GM23338 (cell line): ENCODE results near the gene MAP4K4. TPM values are rescaled to one million over a fixed set of nuclear protein-coding genes. Genes with fewer than 3 reads are reported as not detected.

Experiments
- ATAC-seq: fragments of 200-7000 bp; cut with Tn5 transposase; 3 replicates; pipeline ENCODE4 v1.9.1; 2020
- DNase-seq: peaks from one replicate; pipeline ENCODE4 v3.0.0-alpha.2; 2015; ENCODE audit warnings: low spot score
- H2AFZ ChIP-seq: fragments of 200-600 bp; sonication (generic); 2 replicates; pipeline ENCODE4 v1.8.0; 2016; ENCODE audit warnings: antibody characterized with exemption, mild to moderate bottlenecking, moderate library complexity
- H3F3A ChIP-seq: fragments of 200-600 bp; sonication (generic); replicated peaks from 2 replicates; pipeline ENCODE4 v1.8.0; 2017; ENCODE audit warnings: antibody characterized with exemption, mixed run types, low read depth
- H3K27ac ChIP-seq: fragments of 200-600 bp; sonication (generic); 2 replicates; pipeline ENCODE4 v1.6.1; 2016; ENCODE audit warnings: low read depth
- H3K27me3 ChIP-seq: fragments of 200-600 bp; sonication (generic); 2 replicates; pipeline ENCODE4 v1.8.0; 2016; ENCODE audit warnings: mild to moderate bottlenecking, mixed run types, moderate library complexity; ENCODE audit not compliant: insufficient read depth
- H3K36me3 ChIP-seq: fragments of 200-600 bp; sonication (generic); 2 replicates; pipeline ENCODE4 v1.8.0; 2016; ENCODE audit warnings: mild to moderate bottlenecking; ENCODE audit not compliant: insufficient read depth
- H3K4me1 ChIP-seq: fragments of 200-600 bp; sonication (generic); 2 replicates; pipeline ENCODE4 v1.8.0; 2016; ENCODE audit warnings: mild to moderate bottlenecking, moderate library complexity; ENCODE audit not compliant: insufficient read depth
- H3K4me2 ChIP-seq: fragments of 200-600 bp; sonication (generic); 2 replicates; pipeline ENCODE4 v1.7.1; 2017; ENCODE audit warnings: mixed run types
- H3K4me3 ChIP-seq: fragments of 200-600 bp; sonication (generic); 2 replicates; pipeline ENCODE4 v1.6.1; 2016; ENCODE audit warnings: mixed run types
- H3K79me2 ChIP-seq: fragments of 200-600 bp; sonication (generic); replicated peaks from 2 replicates; pipeline ENCODE4 v1.8.0; 2017; ENCODE audit warnings: mild to moderate bottlenecking; ENCODE audit not compliant: insufficient read depth
- H3K9me2 ChIP-seq: fragments of 200-600 bp; sonication (generic); 2 replicates; pipeline ENCODE4 v1.8.0; 2017; ENCODE audit not compliant: insufficient read depth
- H4K20me1 ChIP-seq: fragments of 200-600 bp; sonication (generic); replicated peaks from 2 replicates; pipeline ENCODE4 v1.8.0; 2017; ENCODE audit warnings: mild to moderate bottlenecking; ENCODE audit not compliant: insufficient read depth
- H3K27ac Mint-ChIP-seq: 2 replicates; pipeline ENCODE4 v1.8.0; 2020; ENCODE audit warnings: inconsistent platforms, mild to moderate bottlenecking, moderate library complexity, mixed read lengths
- H3K27me3 Mint-ChIP-seq: 3 replicates; pipeline ENCODE4 v1.8.0; 2022; ENCODE audit warnings: low read depth, mild to moderate bottlenecking, moderate library complexity, mixed read lengths, inconsistent platforms; ENCODE audit not compliant: insufficient read depth, poor library complexity
- H3K36me3 Mint-ChIP-seq: 3 replicates; pipeline ENCODE4 v1.8.0; 2021; ENCODE audit warnings: low read depth, mild to moderate bottlenecking, inconsistent platforms, moderate library complexity, mixed read lengths
- H3K4me1 Mint-ChIP-seq: 3 replicates; pipeline ENCODE4 v1.8.0; 2020; ENCODE audit warnings: mild to moderate bottlenecking, inconsistent platforms, mixed read lengths
- H3K4me3 Mint-ChIP-seq: 3 replicates; pipeline ENCODE4 v1.8.0; 2021; ENCODE audit warnings: moderate library complexity, mild to moderate bottlenecking, inconsistent platforms, mixed read lengths
- H3K9me3 Mint-ChIP-seq: 3 replicates; pipeline ENCODE4 v1.8.0; 2020; ENCODE audit warnings: moderate library complexity, mild to moderate bottlenecking, inconsistent platforms, mixed read lengths
- CREB1 ChIP-seq: fragments of 250-450 bp; sonication (Bioruptor Pico); IDR thresholded peaks from 2 replicates; pipeline ENCODE4 v1.5.0; 2020; ENCODE audit warnings: low read depth, mild to moderate bottlenecking, moderate library complexity
- JUNB ChIP-seq: IDR thresholded peaks from one replicate; pipeline ENCODE4 v1.6.1; 2016; ENCODE audit warnings: antibody characterized with exemption; ENCODE audit not compliant: unreplicated experiment
- NANOG ChIP-seq: IDR thresholded peaks from 2 replicates; pipeline ENCODE4 v1.6.1; 2016; ENCODE audit warnings: antibody characterized with exemption, borderline replicate concordance
- POLR2AphosphoS5 ChIP-seq: IDR thresholded peaks from 2 replicates; pipeline ENCODE4 v1.6.1; 2016; ENCODE audit warnings: antibody characterized with exemption, low read depth
- ZNF114 ChIP-seq: fragments of 250-450 bp; sonication (Bioruptor Pico); IDR thresholded peaks from 2 replicates; pipeline ENCODE4 v1.5.0; 2020; ENCODE audit warnings: mild to moderate bottlenecking, moderate library complexity
- polyA plus RNA-seq: library from polyadenylated mRNA; unstranded; fragments of >200 nt; fragmentation: Nextera tagmentation; extraction: Ambion mirVana; gene quantifications from 2 replicates; pipeline ENCODE4 v1.2.1, GENCODE V29; 2016
- total RNA-seq: library from RNA; depleted of rRNA; stranded (reverse); fragments of >200 nt; shearing (Covaris generic); gene quantifications from 2 replicates; pipeline ENCODE4 v1.2.3, GENCODE V29; 2014
- TF ChIP-seq, protein P1 (sequence below): fragments of 250-450 bp; sonication (Bioruptor Pico); IDR thresholded peaks from 2 replicates; pipeline ENCODE4 v1.5.0; 2020; ENCODE audit warnings: mild to moderate bottlenecking, moderate library complexity
- TF ChIP-seq, protein P2 (sequence below), 2 experiments: fragments of 200-600 bp in 1 of 2; sonication (generic) in 1 of 2; conservative IDR thresholded peaks; 2 replicates each; pipeline versions ENCODE4 v1.5.1 to v1.6.1; 2016 to 2017; ENCODE audit warnings: antibody characterized with exemption in 2 of 2, low read depth in 2 of 2, mild to moderate bottlenecking in 2 of 2, moderate library complexity in 1 of 2

The MAP4K4 gene
- total and polyA plus RNA-seq, 2 experiments from 2014 or later, result 34.6 to 99.2 TPM

DNA sequence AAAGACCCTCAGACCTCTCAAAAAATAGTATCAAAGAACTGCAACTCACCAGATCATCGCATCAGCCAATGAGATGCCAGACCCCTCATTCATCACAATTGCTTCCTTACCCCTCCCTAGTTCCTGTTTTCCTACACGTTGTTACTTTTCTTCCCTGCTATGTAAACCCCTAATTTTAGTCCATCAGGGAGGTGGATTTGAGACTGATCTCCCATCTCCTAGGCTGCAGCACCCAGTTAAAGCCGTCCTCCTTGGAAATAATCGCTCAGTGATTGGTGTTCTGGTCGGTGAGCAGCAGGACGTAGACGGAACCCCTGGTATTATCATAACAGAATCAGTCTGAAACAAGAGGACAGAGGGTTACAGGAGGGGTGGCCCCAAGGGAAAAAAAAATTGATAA is 44.0 kb upstream of the MAP4K4 start:
- H3K9me2 ChIP-seq, result no peaks in the 10 kb centered on the region; the same call in 1 of the 2 replicates
- no peaks in the 10 kb centered on the region for H3K79me2 ChIP-seq
- Mint-ChIP-seq H3K4me1 (peaks cover 16% of the 10 kb centered on the region), H3K27me3 (peaks cover 6% of the 10 kb centered on the region), H3K4me3 (no peak overlapping the region), H3K27ac (no peak overlapping the region), H3K36me3 (no peaks in the 10 kb centered on the region), H3K9me3 (no peaks in the 10 kb centered on the region)
- H3K4me1 ChIP-seq, result peaks cover 9% of the 10 kb centered on the region
- no peak overlapping the region for H3K27ac ChIP-seq
- peak overlapping the region; percentile 29; the same call in 1 of the 2 replicates for H3K4me2 ChIP-seq
- no peaks in the 10 kb centered on the region for H3F3A ChIP-seq
- TF ChIP-seq, protein P1, sequence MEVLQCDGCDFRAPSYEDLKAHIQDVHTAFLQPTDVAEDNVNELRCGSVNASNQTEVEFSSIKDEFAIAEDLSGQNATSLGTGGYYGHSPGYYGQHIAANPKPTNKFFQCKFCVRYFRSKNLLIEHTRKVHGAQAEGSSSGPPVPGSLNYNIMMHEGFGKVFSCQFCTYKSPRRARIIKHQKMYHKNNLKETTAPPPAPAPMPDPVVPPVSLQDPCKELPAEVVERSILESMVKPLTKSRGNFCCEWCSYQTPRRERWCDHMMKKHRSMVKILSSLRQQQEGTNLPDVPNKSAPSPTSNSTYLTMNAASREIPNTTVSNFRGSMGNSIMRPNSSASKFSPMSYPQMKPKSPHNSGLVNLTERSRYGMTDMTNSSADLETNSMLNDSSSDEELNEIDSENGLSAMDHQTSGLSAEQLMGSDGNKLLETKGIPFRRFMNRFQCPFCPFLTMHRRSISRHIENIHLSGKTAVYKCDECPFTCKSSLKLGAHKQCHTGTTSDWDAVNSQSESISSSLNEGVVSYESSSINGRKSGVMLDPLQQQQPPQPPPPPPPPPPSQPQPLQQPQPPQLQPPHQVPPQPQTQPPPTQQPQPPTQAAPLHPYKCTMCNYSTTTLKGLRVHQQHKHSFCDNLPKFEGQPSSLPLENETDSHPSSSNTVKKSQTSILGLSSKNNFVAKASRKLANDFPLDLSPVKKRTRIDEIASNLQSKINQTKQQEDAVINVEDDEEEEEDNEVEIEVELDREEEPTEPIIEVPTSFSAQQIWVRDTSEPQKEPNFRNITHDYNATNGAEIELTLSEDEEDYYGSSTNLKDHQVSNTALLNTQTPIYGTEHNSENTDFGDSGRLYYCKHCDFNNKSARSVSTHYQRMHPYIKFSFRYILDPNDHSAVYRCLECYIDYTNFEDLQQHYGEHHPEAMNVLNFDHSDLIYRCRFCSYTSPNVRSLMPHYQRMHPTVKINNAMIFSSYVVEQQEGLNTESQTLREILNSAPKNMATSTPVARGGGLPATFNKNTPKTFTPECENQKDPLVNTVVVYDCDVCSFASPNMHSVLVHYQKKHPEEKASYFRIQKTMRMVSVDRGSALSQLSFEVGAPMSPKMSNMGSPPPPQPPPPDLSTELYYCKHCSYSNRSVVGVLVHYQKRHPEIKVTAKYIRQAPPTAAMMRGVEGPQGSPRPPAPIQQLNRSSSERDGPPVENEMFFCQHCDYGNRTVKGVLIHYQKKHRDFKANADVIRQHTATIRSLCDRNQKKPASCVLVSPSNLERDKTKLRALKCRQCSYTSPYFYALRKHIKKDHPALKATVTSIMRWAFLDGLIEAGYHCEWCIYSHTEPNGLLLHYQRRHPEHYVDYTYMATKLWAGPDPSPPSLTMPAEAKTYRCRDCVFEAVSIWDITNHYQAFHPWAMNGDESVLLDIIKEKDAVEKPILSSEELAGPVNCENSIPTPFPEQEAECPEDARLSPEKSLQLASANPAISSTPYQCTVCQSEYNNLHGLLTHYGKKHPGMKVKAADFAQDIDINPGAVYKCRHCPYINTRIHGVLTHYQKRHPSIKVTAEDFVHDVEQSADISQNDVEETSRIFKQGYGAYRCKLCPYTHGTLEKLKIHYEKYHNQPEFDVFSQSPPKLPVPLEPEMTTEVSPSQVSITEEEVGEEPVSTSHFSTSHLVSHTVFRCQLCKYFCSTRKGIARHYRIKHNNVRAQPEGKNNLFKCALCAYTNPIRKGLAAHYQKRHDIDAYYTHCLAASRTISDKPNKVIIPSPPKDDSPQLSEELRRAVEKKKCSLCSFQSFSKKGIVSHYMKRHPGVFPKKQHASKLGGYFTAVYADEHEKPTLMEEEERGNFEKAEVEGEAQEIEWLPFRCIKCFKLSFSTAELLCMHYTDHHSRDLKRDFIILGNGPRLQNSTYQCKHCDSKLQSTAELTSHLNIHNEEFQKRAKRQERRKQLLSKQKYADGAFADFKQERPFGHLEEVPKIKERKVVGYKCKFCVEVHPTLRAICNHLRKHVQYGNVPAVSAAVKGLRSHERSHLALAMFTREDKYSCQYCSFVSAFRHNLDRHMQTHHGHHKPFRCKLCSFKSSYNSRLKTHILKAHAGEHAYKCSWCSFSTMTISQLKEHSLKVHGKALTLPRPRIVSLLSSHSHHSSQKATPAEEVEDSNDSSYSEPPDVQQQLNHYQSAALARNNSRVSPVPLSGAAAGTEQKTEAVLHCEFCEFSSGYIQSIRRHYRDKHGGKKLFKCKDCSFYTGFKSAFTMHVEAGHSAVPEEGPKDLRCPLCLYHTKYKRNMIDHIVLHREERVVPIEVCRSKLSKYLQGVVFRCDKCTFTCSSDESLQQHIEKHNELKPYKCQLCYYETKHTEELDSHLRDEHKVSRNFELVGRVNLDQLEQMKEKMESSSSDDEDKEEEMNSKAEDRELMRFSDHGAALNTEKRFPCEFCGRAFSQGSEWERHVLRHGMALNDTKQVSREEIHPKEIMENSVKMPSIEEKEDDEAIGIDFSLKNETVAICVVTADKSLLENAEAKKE (CRISPR knock-in tag), result no peak
- TF ChIP-seq, protein P2, sequence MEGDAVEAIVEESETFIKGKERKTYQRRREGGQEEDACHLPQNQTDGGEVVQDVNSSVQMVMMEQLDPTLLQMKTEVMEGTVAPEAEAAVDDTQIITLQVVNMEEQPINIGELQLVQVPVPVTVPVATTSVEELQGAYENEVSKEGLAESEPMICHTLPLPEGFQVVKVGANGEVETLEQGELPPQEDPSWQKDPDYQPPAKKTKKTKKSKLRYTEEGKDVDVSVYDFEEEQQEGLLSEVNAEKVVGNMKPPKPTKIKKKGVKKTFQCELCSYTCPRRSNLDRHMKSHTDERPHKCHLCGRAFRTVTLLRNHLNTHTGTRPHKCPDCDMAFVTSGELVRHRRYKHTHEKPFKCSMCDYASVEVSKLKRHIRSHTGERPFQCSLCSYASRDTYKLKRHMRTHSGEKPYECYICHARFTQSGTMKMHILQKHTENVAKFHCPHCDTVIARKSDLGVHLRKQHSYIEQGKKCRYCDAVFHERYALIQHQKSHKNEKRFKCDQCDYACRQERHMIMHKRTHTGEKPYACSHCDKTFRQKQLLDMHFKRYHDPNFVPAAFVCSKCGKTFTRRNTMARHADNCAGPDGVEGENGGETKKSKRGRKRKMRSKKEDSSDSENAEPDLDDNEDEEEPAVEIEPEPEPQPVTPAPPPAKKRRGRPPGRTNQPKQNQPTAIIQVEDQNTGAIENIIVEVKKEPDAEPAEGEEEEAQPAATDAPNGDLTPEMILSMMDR (conservative IDR thresholded peaks at IDR 0.05; ENCODE audit: low read depth in 2 of 2), result no peak
- TF ChIP-seq ZNF114 (CRISPR knock-in tag) (no peak), CREB1 (CRISPR knock-in tag) (no peak), POLR2AphosphoS5 (no peak), NANOG (no peak), JUNB (no peak)
- no peak for DNase-seq
- H3K36me3 ChIP-seq, result no peaks in the 10 kb centered on the region
- ATAC-seq, result no peak
- H3K27me3 ChIP-seq, result no peaks in the 10 kb centered on the region
- no peak overlapping the region for H3K4me3 ChIP-seq
- no peaks in the 10 kb centered on the region for H4K20me1 ChIP-seq
- peak overlapping the region; percentile 90 for H2AFZ ChIP-seq
